Endodermal cell (in vitro differentiated cells): Measurements from ENCODE around the gene ZNF423. TPM values are rescaled to one million over a fixed set of nuclear protein-coding genes. Genes with fewer than 3 reads are reported as not detected.

Experiments
- DNase-seq: peaks from one replicate; pipeline ENCODE4 v3.0.0-alpha.2; 2017
- H3K27ac ChIP-seq: 2 replicates; pipeline ENCODE4 v1.5.1; 2013; ENCODE audit warnings: mild to moderate bottlenecking, low read depth, low read length, moderate library complexity
- H3K27me3 ChIP-seq: 2 replicates; pipeline ENCODE4 v1.6.1; 2013; ENCODE audit warnings: mild to moderate bottlenecking, low read length, moderate library complexity; ENCODE audit not compliant: insufficient read depth, control insufficient read depth, poor library complexity, severe bottlenecking
- H3K36me3 ChIP-seq: 2 replicates; pipeline ENCODE4 v1.7.0; 2013; ENCODE audit warnings: mild to moderate bottlenecking, low read length, moderate library complexity; ENCODE audit not compliant: control insufficient read depth, insufficient read depth
- H3K4me1 ChIP-seq: one replicate; pipeline ENCODE4 v1.7.0; 2013; ENCODE audit warnings: low read length; ENCODE audit not compliant: control insufficient read depth, insufficient read depth
- H3K4me3 ChIP-seq: 2 replicates; pipeline ENCODE4 v1.5.1; 2013; ENCODE audit warnings: mild to moderate bottlenecking, low read length, moderate library complexity
- H3K9ac ChIP-seq: 2 replicates; pipeline ENCODE4 v1.6.1; 2013; ENCODE audit warnings: mild to moderate bottlenecking, low read length, moderate library complexity; ENCODE audit not compliant: poor library complexity, severe bottlenecking; ENCODE audit errors: extremely low read depth
- H3K9me3 ChIP-seq: 2 replicates; pipeline ENCODE4 v1.6.1; 2013; ENCODE audit warnings: mild to moderate bottlenecking, low read length, moderate library complexity; ENCODE audit not compliant: control insufficient read depth
- H3K27ac Mint-ChIP-seq: 2 replicates; pipeline ENCODE4 v1.8.0; 2020; ENCODE audit warnings: mixed read lengths
- H3K27me3 Mint-ChIP-seq: 2 replicates; pipeline ENCODE4 v1.8.0; 2021; ENCODE audit warnings: mild to moderate bottlenecking, mixed read lengths; ENCODE audit not compliant: insufficient read depth
- H3K36me3 Mint-ChIP-seq: 2 replicates; pipeline ENCODE4 v1.8.0; 2020; ENCODE audit warnings: low read depth, mixed read lengths
- H3K4me1 Mint-ChIP-seq: 2 replicates; pipeline ENCODE4 v1.8.0; 2020; ENCODE audit warnings: mixed read lengths
- H3K4me3 Mint-ChIP-seq: 2 replicates; pipeline ENCODE4 v1.8.0; 2020; ENCODE audit warnings: mild to moderate bottlenecking, moderate library complexity, mixed read lengths
- H3K9me3 Mint-ChIP-seq: 2 replicates; pipeline ENCODE4 v1.8.0; 2020; ENCODE audit warnings: mild to moderate bottlenecking, mixed read lengths
- CTCF ChIP-seq: fragments of 200-600 bp; sonication (generic); conservative IDR thresholded peaks from 2 replicates; pipeline ENCODE4 v1.5.0; 2021; ENCODE audit warnings: antibody characterized with exemption, mild to moderate bottlenecking
- WGBS, 2 experiments: methylation state at CpG; one replicate each; pipeline versions ENCODE4 v1.1.5 to v1.1.7; 2013; ENCODE audit warnings: missing lambda C conversion rate in 2 of 2, mixed read lengths in 1 of 2; ENCODE audit not compliant: insufficient coverage in 1 of 2, insufficient read length in 1 of 2; 5-methylcytosine and 5-hydroxymethylcytosine counted together
- total RNA-seq, 2 donors: library from RNA; stranded (reverse); fragmentation: NEBNext Ultra II Directional in 1 of 2; extraction: Animal tissue kit (Norgen Biotek cat#: 25700) in 1 of 2; gene quantifications; 2 replicates in 1 of 2; 3 replicates in 1 of 2; pipeline ENCODE4 v1.2.1, GENCODE V29; 2021

The ZNF423 gene
- total RNA-seq, 2 donors from 2014 or later, result 30.3 to 41.9 TPM

GRCh38 chr16:49780433-49780832 lies 75.5 kb downstream of the ZNF423 start:
- Mint-ChIP-seq H3K27me3 (no peaks in the 10 kb centered on the region), H3K4me1 (peaks cover 13% of the 10 kb centered on the region), H3K27ac (peak overlapping the region; percentile 30), H3K4me3 (no peak overlapping the region), H3K36me3 (peaks cover 7% of the 10 kb centered on the region), H3K9me3 (no peaks in the 10 kb centered on the region)
- no peaks in the 10 kb centered on the region for H3K36me3 ChIP-seq
- 83 to 87% methylated on average over 1 to 12 of the region's 12 CpGs for WGBS, 2 experiments
- no peak for DNase-seq
- H3K4me3 ChIP-seq, result no peak overlapping the region
- H3K27me3 ChIP-seq, result no peaks in the 10 kb centered on the region
- no peak for TF ChIP-seq CTCF
- H3K4me1 ChIP-seq, result peaks cover 4% of the 10 kb centered on the region
- H3K27ac ChIP-seq, result no peak overlapping the region
- H3K9me3 ChIP-seq, result no peaks in the 10 kb centered on the region
- H3K9ac ChIP-seq, result no peak overlapping the region

- WGBS, 2 experiments, result 91 to 95% methylated on average over 7 of the region's 7 CpGs
- Histone ChIP-seq H3K4me3 (no peak overlapping the region), H3K9ac (no peak overlapping the region), H3K4me1 (peaks cover 4% of the 10 kb centered on the region), H3K27ac (no peak overlapping the region), H3K9me3 (no peaks in the 10 kb centered on the region), H3K36me3 (no peaks in the 10 kb centered on the region), H3K27me3 (no peaks in the 10 kb centered on the region)
- Mint-ChIP-seq H3K27ac (no peak overlapping the region), H3K27me3 (no peaks in the 10 kb centered on the region), H3K4me1 (peaks cover 18% of the 10 kb centered on the region), H3K9me3 (no peaks in the 10 kb centered on the region), H3K36me3 (peaks cover 7% of the 10 kb centered on the region), H3K4me3 (no peak overlapping the region)
- DNase-seq, result no peak
- no peak for TF ChIP-seq CTCF
These were observed 75.9 kb downstream of the ZNF423 start for GRCh38 chr16:49779979-49780378.

- DNase-seq, result no peak
- Mint-ChIP-seq H3K4me1 (peaks cover 18% of the 10 kb centered on the region), H3K9me3 (no peaks in the 10 kb centered on the region), H3K27me3 (no peaks in the 10 kb centered on the region), H3K4me3 (no peak overlapping the region), H3K36me3 (no peaks in the 10 kb centered on the region), H3K27ac (no peak overlapping the region)
- WGBS, 2 experiments, result 87 to 94% methylated on average over 6 to 11 of the region's 11 CpGs
- Histone ChIP-seq H3K4me1 (peaks cover 4% of the 10 kb centered on the region), H3K36me3 (no peaks in the 10 kb centered on the region), H3K27ac (no peak overlapping the region), H3K9me3 (no peaks in the 10 kb centered on the region), H3K27me3 (no peaks in the 10 kb centered on the region), H3K4me3 (no peak overlapping the region), H3K9ac (no peak overlapping the region)
- no peak for TF ChIP-seq CTCF
These were observed 77.5 kb downstream of the ZNF423 start for GRCh38 chr16:49778202-49778930.
